Measurements from ENCODE around the gene MMUT. TPM values are rescaled to one million over a fixed set of nuclear protein-coding genes. Genes with fewer than 3 reads are reported as not detected.
"Not testable (repeated sequence)": the region's sequence is repeated elsewhere in the genome, so short reads cannot be mapped to it uniquely, and the experiment has no call there.

Gene MMUT
- total RNA-seq, 2 experiments from 2014 or later, result 12.8 to 15.1 TPM

DNA sequence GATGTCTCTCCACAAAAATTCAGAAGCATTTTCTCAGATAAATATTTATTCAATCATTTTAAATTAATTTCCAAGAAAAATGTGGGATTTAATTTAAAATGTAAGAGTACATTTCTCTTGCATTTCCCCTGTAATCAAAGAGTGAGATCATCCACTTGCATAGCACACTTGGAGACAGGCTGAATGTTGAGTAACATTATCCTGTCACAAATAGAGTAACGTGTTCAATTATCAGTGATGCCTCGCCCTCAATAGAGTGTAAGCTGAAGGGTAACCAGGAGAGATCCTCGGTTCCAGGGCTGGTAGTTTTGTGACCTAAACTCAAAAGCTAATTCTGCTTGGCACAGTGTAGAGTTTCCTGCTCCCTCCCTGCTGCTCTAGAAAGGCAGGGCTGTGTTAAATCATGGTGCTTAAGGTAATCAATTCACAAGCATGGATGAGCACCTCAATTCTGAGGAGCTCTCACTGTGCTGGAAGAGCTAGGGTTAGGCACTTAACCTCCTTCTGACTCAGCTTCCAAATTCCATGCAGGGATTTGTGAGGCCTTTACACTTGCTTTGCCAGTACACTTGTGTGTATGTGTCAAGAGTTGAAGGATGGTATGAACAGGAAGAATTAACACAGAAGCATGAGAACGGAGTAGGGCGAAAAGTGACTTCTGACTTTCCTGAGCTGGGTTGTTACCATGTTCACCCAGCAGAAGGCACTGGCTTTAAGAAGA, 56.6 kb downstream of the MMUT start:
- no peak for ATAC-seq
- no peaks in the 10 kb centered on the region for H3K9me3 Mint-ChIP-seq (ENCODE audit: low read depth)
- DNase-seq, result no peak
- H3K27ac Mint-ChIP-seq, result no peak overlapping the region
- H3K4me3 Mint-ChIP-seq, result no peak overlapping the region
- peaks cover 12% of the 10 kb centered on the region for H3K27me3 Mint-ChIP-seq
- CTCF ChIA-PET, result no interaction called here
- no peaks in the 10 kb centered on the region for H3K36me3 Mint-ChIP-seq
- H3K4me1 Mint-ChIP-seq, result no peaks in the 10 kb centered on the region

DNA sequence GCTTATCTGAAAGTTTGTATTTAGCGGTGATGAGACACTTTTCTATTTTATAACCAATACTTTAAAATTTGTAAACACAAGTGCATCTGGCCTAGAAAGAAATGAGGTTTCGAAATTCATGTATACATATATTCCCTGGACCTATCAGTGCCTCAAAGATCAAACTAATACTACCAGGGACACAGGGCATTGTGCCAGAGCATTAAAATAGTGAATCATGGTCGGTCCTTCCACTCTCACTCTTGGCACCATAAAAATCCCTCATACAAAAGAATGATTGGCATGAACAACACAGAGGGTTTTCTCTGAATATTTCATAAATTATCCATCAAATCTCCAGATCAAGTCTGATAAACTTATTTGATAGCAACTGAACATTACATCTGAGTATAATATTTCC, 62.0 kb downstream of the MMUT start:
- CTCF ChIA-PET, result interaction anchor here (1.0 kb wide), 1 partner anchor 9 kb away, joined by 3 read pairs; no protein-coding TSS in a partner anchor
- no peaks in the 10 kb centered on the region for H3K36me3 Mint-ChIP-seq
- no peak overlapping the region for H3K27ac Mint-ChIP-seq
- no peak for ATAC-seq
- peaks cover 7% of the 10 kb centered on the region for H3K27me3 Mint-ChIP-seq
- H3K9me3 Mint-ChIP-seq (ENCODE audit: low read depth), result no peaks in the 10 kb centered on the region
- DNase-seq, result no peak
- no peaks in the 10 kb centered on the region for H3K4me1 Mint-ChIP-seq
- H3K4me3 Mint-ChIP-seq, result no peak overlapping the region

DNA sequence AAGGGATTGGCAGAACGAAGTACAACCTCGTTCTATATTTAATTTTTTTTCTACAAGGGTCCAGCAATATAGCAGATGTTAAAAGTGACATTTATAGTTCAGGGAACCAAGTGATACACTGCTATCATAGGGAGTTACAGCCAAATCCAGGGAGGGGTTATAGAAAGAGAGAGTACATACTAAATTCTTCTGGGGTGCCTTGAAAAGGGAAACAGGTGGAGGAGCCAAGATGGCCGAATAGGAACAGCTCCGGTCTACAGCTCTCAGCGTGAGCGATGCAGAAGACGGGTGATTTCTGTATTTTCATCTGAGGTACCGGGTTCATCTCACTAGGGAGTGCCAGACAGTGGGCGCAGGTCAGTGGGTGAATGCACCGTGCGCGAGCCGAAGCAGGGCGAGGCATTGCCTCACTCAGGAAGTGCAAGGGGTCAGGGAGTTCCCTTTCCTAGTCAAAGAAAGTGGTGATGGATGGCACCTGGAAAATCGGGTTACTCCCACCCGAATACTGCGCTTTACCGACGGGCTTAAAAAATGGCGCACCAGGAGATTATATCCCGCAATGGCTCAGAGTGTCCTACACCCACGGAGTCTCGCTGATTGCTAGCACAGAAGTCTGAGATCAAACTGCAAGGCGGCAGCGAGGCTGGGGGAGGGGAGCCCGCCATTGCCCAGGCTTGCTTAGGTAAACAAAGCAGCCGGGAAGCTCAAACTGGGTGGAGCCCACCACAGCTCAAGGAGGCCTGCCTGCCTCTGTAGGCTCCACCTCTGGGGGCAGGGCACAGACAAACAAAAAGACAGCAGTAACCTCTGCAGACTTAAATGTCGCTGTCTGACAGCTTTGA, 76.2 kb downstream of the MMUT start:
- CTCF ChIA-PET, DNase-seq, H3K4me3 Mint-ChIP-seq: not testable (repeated sequence)

DNA sequence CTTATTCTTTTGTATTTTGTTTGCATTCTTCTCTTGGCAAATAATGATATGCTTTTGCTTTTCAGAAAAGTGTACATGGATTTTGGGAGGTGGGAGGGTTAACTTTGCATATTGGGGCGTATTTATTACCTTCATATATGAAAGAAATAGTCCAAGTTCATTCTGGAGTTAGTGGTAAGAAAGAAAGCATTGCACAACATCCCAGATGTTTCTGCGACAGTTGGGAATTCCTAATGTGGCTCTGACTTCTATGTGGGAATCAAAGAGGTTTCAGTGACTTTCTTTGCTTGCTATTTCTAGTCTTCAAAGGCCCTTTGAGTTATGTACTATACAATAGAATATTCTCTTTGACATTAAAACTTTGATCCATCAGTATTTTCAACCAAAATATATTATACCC, 78.1 kb downstream of the MMUT start:
- Mint-ChIP-seq H3K36me3 (no peaks in the 10 kb centered on the region), H3K4me1 (no peaks in the 10 kb centered on the region), H3K9me3 (ENCODE audit: low read depth) (no peaks in the 10 kb centered on the region), H3K4me3 (no peak overlapping the region), H3K27me3 (peaks cover 3% of the 10 kb centered on the region), H3K27ac (no peak overlapping the region)
- ATAC-seq (no peak), DNase-seq (no peak)
- CTCF ChIA-PET, result no interaction called here

More for the DNA sequence above, 76.2 kb downstream of the MMUT start:
- H3K9me3 Mint-ChIP-seq (ENCODE audit: low read depth); H3K36me3 Mint-ChIP-seq; H3K27ac Mint-ChIP-seq; ATAC-seq; H3K4me1 Mint-ChIP-seq; H3K27me3 Mint-ChIP-seq: not testable (repeated sequence)

Other genes with a start within 250 kb of the MMUT start
- 10 to 100 TPM; 17.8 to 18.0 TPM for gene CENPQ, start 117 bp upstream of the MMUT start, total RNA-seq
- not detected for gene GLYATL3, start 36.7 kb upstream of the MMUT start, total RNA-seq
- not detected for gene C6orf141, start 87.4 kb upstream of the MMUT start, total RNA-seq
- gene RHAG, start 173.6 kb upstream of the MMUT start, total RNA-seq, result not detected